B cell (primary cell): Measurements from ENCODE around the gene TUBB4B. TPM values are rescaled to one million over a fixed set of nuclear protein-coding genes. Genes with fewer than 3 reads are reported as not detected.

Source experiments
- ATAC-seq: fragments of 200-7000 bp; cut with Tn5 transposase; one replicate; pipeline ENCODE4 v1.10.0; 2021; ENCODE audit warnings: low read depth, mild to moderate bottlenecking, moderate number of reproducible peaks, moderate library complexity
- CTCF ChIA-PET: fragments of 350-600 bp; sonication (Branson Sonifier 250); formaldehyde crosslinking; loops from one replicate; lab custom pipeline; 2021; ENCODE audit warnings: antibody characterized with exemption, inconsistent platforms; lab: Charles Lee
- POLR2A ChIA-PET: fragments of 350-600 bp; sonication (Branson Sonifier 250); formaldehyde crosslinking; loops from one replicate; lab custom pipeline; 2021; ENCODE audit warnings: antibody characterized with exemption; lab: Charles Lee
- DNase-seq: peaks from one replicate; pipeline ENCODE4 v3.0.0; 2013
- H2AFZ ChIP-seq: 2 replicates; pipeline ENCODE4 v1.6.1; 2012; ENCODE audit warnings: mild to moderate bottlenecking, low read depth, low read length; ENCODE audit not compliant: insufficient read depth, poor library complexity, severe bottlenecking
- H3K27ac ChIP-seq, 2 donors: 1 replicate in 1 of 2; 2 replicates in 1 of 2; pipeline ENCODE4 v1.5.1; 2012 to 2013; ENCODE audit warnings: low read length in 2 of 2, mild to moderate bottlenecking in 2 of 2, moderate library complexity in 1 of 2
- H3K27me3 ChIP-seq, 4 experiments: fragments of 200-600 bp in 1 of 4; sonication (generic) in 1 of 4; replicated peaks in 1 of 4; 1 replicate in 2 of 4; 2 replicates in 2 of 4; pipeline versions ENCODE4 v1.6.1 to v1.7.0; 2013 to 2016; ENCODE audit warnings: low read length in 3 of 4, mild to moderate bottlenecking in 2 of 4, mixed read lengths in 1 of 4, moderate library complexity in 1 of 4; ENCODE audit not compliant: insufficient read depth in 4 of 4, control insufficient read depth in 3 of 4; ENCODE audit errors: control extremely low read depth in 1 of 4
- H3K36me3 ChIP-seq, 2 experiments: replicated peaks in 1 of 2; 1 replicate in 1 of 2; 2 replicates in 1 of 2; pipeline versions ENCODE4 v1.6.1 to v1.7.1; 2013; ENCODE audit warnings: low read length in 1 of 2; ENCODE audit not compliant: insufficient read depth in 2 of 2, control insufficient read depth in 1 of 2; ENCODE audit errors: control extremely low read depth in 1 of 2, extremely low read depth in 1 of 2
- H3K4me1 ChIP-seq, 2 donors: fragments of 200-600 bp in 1 of 2; sonication (generic) in 1 of 2; 1 replicate in 1 of 2; 2 replicates in 1 of 2; pipeline versions ENCODE4 v1.5.1 to v1.6.1; 2013 to 2017; ENCODE audit warnings: low read length in 2 of 2; ENCODE audit not compliant: control insufficient read depth in 2 of 2, insufficient read depth in 2 of 2
- H3K4me2 ChIP-seq: replicated peaks from 2 replicates; pipeline ENCODE3; 2012; ENCODE audit warnings: mild to moderate bottlenecking, low read depth, low read length; ENCODE audit not compliant: poor library complexity, severe bottlenecking
- H3K4me3 ChIP-seq, 5 experiments: fragments of 200-600 bp in 1 of 5; sonication (generic) in 1 of 5; 1 replicate in 3 of 5; 2 replicates in 2 of 5; pipeline versions ENCODE4 v1.5.1 to v1.7.0; 2011 to 2016; ENCODE audit warnings: low read length in 4 of 5, mild to moderate bottlenecking in 4 of 5, low read depth in 2 of 5, control low read depth in 1 of 5, moderate library complexity in 1 of 5; ENCODE audit not compliant: insufficient read depth in 1 of 5; ENCODE audit errors: control extremely low read depth in 1 of 5, extremely low read depth in 1 of 5
- H3K79me2 ChIP-seq: fragments of 200-600 bp; sonication (generic); one replicate; pipeline ENCODE4 v1.6.0; 2016; ENCODE audit warnings: low read length; ENCODE audit not compliant: control insufficient read depth, insufficient read depth
- H3K9ac ChIP-seq: fragments of 200-600 bp; sonication (generic); 2 replicates; pipeline ENCODE4 v1.6.1; 2017; ENCODE audit warnings: mild to moderate bottlenecking, low read length, moderate library complexity
- H3K9me3 ChIP-seq, 3 donors: one replicate each; pipeline versions ENCODE4 v1.6.1 to v1.7.1; 2013; ENCODE audit warnings: low read length in 2 of 3; ENCODE audit not compliant: control insufficient read depth in 2 of 3, insufficient read depth in 1 of 3; ENCODE audit errors: control extremely low read depth in 1 of 3
- H4K20me1 ChIP-seq: 2 replicates; pipeline ENCODE4 v1.6.0; 2012; ENCODE audit warnings: mild to moderate bottlenecking, low read length; ENCODE audit not compliant: insufficient read depth, control insufficient read depth, poor library complexity, severe bottlenecking
- H3K27ac Mint-ChIP-seq: one replicate; pipeline ENCODE4 v1.8.0; 2021; ENCODE audit warnings: mixed read lengths
- H3K27me3 Mint-ChIP-seq: one replicate; pipeline ENCODE4 v1.8.0; 2021; ENCODE audit warnings: mixed read lengths
- H3K4me1 Mint-ChIP-seq: one replicate; pipeline ENCODE4 v1.8.0; 2021; ENCODE audit warnings: mixed read lengths
- H3K4me3 Mint-ChIP-seq: one replicate; pipeline ENCODE4 v1.8.0; 2021; ENCODE audit warnings: mixed read lengths
- H3K9me3 Mint-ChIP-seq: one replicate; pipeline ENCODE4 v1.8.0; 2022; ENCODE audit warnings: mixed read lengths; ENCODE audit not compliant: insufficient read depth
- EZH2 ChIP-seq: IDR thresholded peaks from 2 replicates; pipeline ENCODE4 v1.6.1; 2012; ENCODE audit warnings: borderline replicate concordance, low read depth, mild to moderate bottlenecking, moderate library complexity, low read length; ENCODE audit not compliant: insufficient read depth, poor library complexity, severe bottlenecking
- WGBS: methylation state at CpG from one replicate; pipeline ENCODE4 v1.1.5; 2013; ENCODE audit warnings: missing lambda C conversion rate; ENCODE audit not compliant: insufficient coverage; 5-methylcytosine and 5-hydroxymethylcytosine counted together
- intact Hi-C: fragments of 100-400 bp; cut with micrococcal nuclease; formaldehyde crosslinking; loops from one replicate; pipeline ENCODE4 v1.10.0; 2022
- polyA plus RNA-seq: library from polyadenylated mRNA; depleted of rRNA; stranded (reverse); fragments of >200 nt; gene quantifications from 2 replicates; pipeline ENCODE4 v1.2.3, GENCODE V29; 2012
- total RNA-seq, 2 donors: library from RNA; stranded (reverse); fragments of 120-200 nt in 1 of 2; gene quantifications; 1 replicate in 1 of 2; 2 replicates in 1 of 2; pipeline versions ENCODE4 v1.2.3 to v1.2.4, GENCODE V29; 2013 to 2022
- TF ChIP-seq, protein P1 (sequence below): fragments of 200-600 bp; IDR thresholded peaks from one replicate; pipeline ENCODE4 v1.8.0; 2022; ENCODE audit warnings: antibody characterized with exemption, mild to moderate bottlenecking

The TUBB4B gene
- total and polyA plus RNA-seq, 2 donors (not counting 1 experiment from before 2014, with no cell fraction given) = 110 to 261 TPM

DNA sequence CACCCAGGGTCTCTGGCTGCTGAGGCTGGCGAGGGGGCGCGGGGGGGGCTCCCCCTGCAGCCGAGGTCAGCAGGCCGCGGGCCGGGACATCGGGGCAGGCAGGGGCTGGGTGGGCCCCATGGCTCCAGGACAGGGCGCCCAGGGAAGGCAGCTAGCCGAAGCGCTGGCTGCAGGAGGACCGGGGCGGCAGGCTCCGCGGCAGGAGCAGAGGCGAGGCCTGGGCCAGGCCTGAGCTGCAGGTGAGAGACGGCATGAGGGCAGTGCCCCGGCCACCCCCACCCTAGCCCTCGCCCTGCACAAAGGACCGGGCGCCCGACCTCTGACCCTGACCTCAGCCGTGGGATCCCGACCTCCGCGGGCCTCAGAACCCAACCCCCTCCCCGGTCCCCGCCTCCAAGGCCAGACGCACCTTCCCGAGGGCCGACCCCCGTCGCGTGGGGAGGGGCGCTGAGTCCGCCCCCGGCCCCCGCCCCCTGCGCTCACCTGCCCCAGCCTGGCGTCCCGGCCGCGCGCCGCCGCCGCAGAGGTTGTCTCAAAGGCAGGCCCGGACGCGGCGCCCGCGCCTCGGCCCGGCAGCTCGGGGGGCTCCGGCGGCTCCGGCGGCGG, 19.5 kb upstream of the TUBB4B start:
- H3K4me3 ChIP-seq = peak overlapping the region in 3 of 5 experiments; percentile 11 to 21 (median 14)
- DNase-seq (peak; percentile 33), ATAC-seq (no peak)
- WGBS = 11% methylated on average over 61 of the region's 61 CpGs
- H3K9ac ChIP-seq = peak overlapping the region; percentile 42
- H3K4me1 Mint-ChIP-seq = peaks cover 12% of the 10 kb centered on the region
- no peaks in the 10 kb centered on the region for H4K20me1 ChIP-seq
- peaks cover 9 to 25% of the 10 kb centered on the region in 2 donors for H3K4me1 ChIP-seq
- H3K4me3 Mint-ChIP-seq = peak overlapping the region; percentile 32
- intact Hi-C loops = loop anchor here (5.0 kb wide), 1 partner anchor 386 kb away; the partner anchor contains the start of gene ARRDC1
- H3K9me3 ChIP-seq = no peaks in the 10 kb centered on the region
- peak overlapping the region; percentile 95 for H3K4me2 ChIP-seq
- ChIA-PET CTCF (interaction anchor here (2.1 to 7.0 kb wide), 2 partner anchors 17 to 103 kb away, joined by 9 to 76 read pairs; partner anchors contain the start of gene TUBB4B), POLR2A (interaction anchor here (2.7 kb wide), 1 partner anchor 16 kb away, joined by 10 read pairs; the partner anchor contains the start of genes NDOR1 and TMEM203)
- H3K27ac Mint-ChIP-seq = no peak overlapping the region
- TF ChIP-seq EZH2 = no peak
- TF ChIP-seq, protein P1, sequence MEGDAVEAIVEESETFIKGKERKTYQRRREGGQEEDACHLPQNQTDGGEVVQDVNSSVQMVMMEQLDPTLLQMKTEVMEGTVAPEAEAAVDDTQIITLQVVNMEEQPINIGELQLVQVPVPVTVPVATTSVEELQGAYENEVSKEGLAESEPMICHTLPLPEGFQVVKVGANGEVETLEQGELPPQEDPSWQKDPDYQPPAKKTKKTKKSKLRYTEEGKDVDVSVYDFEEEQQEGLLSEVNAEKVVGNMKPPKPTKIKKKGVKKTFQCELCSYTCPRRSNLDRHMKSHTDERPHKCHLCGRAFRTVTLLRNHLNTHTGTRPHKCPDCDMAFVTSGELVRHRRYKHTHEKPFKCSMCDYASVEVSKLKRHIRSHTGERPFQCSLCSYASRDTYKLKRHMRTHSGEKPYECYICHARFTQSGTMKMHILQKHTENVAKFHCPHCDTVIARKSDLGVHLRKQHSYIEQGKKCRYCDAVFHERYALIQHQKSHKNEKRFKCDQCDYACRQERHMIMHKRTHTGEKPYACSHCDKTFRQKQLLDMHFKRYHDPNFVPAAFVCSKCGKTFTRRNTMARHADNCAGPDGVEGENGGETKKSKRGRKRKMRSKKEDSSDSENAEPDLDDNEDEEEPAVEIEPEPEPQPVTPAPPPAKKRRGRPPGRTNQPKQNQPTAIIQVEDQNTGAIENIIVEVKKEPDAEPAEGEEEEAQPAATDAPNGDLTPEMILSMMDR = no peak
- H3K27me3 ChIP-seq = peaks cover 0 to 2% (median 0%) of the 10 kb centered on the region in 4 experiments
- no peaks in the 10 kb centered on the region for H3K27me3 Mint-ChIP-seq
- no peak overlapping the region for H3K27ac ChIP-seq
- H2AFZ ChIP-seq = peak overlapping the region; percentile 58
- no peaks in the 10 kb centered on the region for H3K36me3 ChIP-seq
- H3K9me3 Mint-ChIP-seq = no peaks in the 10 kb centered on the region
- H3K79me2 ChIP-seq = no peaks in the 10 kb centered on the region
